ENCODE results near the gene OR5H2. TPM values are rescaled to one million over a fixed set of nuclear protein-coding genes. Genes with fewer than 3 reads are reported as not detected.
"Not testable (repeated sequence)": the region's sequence is repeated elsewhere in the genome, so short reads cannot be mapped to it uniquely, and the experiment has no call there.

The OR5H2 gene
- total RNA-seq, 1 experiment from 2014 or later: not detected

DNA sequence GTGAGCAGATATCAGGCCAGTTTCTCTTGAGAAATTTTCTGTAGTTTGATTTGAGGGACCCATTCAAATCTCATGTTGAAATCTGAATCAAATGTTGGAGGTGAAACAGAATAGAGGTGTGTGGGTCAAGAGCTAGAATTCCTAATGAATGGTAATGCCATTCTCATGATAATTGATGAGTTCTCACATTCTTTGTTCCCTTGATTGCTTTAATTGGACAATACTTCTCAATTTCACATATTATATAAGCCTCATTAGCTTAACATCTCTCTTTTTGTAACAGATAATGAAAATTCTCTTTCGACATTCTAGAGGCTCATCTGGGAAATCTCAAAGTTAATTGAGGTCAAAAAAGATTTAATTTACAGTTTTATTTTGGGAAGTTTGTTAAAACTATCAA, 40.1 kb upstream of the OR5H2 start:
- no TSS peak for BruUV-seq (replicated peaks)

DNA sequence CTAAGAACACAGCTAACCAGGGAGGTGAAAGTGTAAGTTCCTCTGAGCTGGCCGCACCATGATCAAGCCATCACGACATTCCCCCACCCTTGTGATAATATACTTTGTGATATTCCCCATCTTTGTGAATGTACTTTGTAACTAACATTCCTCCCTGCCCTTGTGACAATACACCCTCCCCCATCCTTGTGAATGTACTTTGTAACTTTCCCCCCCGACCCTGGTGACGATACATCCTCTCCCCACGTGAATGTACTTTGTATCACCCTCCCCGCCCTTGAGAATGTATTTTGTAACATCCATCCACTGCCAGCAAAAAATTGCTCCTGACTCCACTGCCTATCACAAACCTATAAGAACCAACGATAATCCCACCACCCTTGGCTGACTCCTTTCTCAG, 38.5 kb upstream of the OR5H2 start:
- Histone ChIP-seq H3K27ac (ENCODE audit: low read depth, low read length, poor library complexity, severe bottlenecking) (no peak overlapping the region), H3K27me3 (replicated peaks; ENCODE audit: insufficient read depth, low read depth, low read length, poor library complexity) (no peaks in the 10 kb centered on the region), H3K4me3 (ENCODE audit: low read depth, low read length, poor library complexity, severe bottlenecking) (no peak overlapping the region), H3K36me3 (ENCODE audit: insufficient read depth, low read length, poor library complexity, severe bottlenecking) (no peaks in the 10 kb centered on the region), H3K4me1 (ENCODE audit: insufficient read depth, low read length, poor library complexity, severe bottlenecking) (no peaks in the 10 kb centered on the region), H3K9me3 (ENCODE audit: low read depth, low read length, poor library complexity, severe bottlenecking) (no peaks in the 10 kb centered on the region)
- CTCF ChIA-PET: no interaction called here
- no peak for DNase-seq (ENCODE audit: low spot score)
- POLR2A ChIA-PET (ENCODE audit: low non-redundant PET): no interaction called here
- intact Hi-C loops (cut with micrococcal nuclease; ENCODE audit: unreplicated experiment): no loop called here
- TF ChIP-seq, protein P1, sequence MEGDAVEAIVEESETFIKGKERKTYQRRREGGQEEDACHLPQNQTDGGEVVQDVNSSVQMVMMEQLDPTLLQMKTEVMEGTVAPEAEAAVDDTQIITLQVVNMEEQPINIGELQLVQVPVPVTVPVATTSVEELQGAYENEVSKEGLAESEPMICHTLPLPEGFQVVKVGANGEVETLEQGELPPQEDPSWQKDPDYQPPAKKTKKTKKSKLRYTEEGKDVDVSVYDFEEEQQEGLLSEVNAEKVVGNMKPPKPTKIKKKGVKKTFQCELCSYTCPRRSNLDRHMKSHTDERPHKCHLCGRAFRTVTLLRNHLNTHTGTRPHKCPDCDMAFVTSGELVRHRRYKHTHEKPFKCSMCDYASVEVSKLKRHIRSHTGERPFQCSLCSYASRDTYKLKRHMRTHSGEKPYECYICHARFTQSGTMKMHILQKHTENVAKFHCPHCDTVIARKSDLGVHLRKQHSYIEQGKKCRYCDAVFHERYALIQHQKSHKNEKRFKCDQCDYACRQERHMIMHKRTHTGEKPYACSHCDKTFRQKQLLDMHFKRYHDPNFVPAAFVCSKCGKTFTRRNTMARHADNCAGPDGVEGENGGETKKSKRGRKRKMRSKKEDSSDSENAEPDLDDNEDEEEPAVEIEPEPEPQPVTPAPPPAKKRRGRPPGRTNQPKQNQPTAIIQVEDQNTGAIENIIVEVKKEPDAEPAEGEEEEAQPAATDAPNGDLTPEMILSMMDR (conservative IDR thresholded peaks at IDR 0.05; ENCODE audit: low read depth, low read length): no peak
- no peak for TF ChIP-seq EZH2 (IDR thresholded peaks at IDR 0.05; ENCODE audit: borderline replicate concordance, low read depth, low read length, poor library complexity, severe bottlenecking)
- BruUV-seq (replicated peaks): no TSS peak

More for the DNA sequence above, 40.1 kb upstream of the OR5H2 start:
- Histone ChIP-seq H3K36me3 (ENCODE audit: insufficient read depth, low read length, poor library complexity, severe bottlenecking) (no peaks in the 10 kb centered on the region), H3K4me3 (ENCODE audit: low read depth, low read length, poor library complexity, severe bottlenecking) (no peak overlapping the region), H3K27ac (ENCODE audit: low read depth, low read length, poor library complexity, severe bottlenecking) (no peak overlapping the region), H3K4me1 (ENCODE audit: insufficient read depth, low read length, poor library complexity, severe bottlenecking) (no peaks in the 10 kb centered on the region), H3K27me3 (replicated peaks; ENCODE audit: insufficient read depth, low read depth, low read length, poor library complexity) (no peaks in the 10 kb centered on the region), H3K9me3 (ENCODE audit: low read depth, low read length, poor library complexity, severe bottlenecking) (no peaks in the 10 kb centered on the region)
- intact Hi-C loops (cut with micrococcal nuclease; ENCODE audit: unreplicated experiment): no loop called here
- TF ChIP-seq, protein P1 (conservative IDR thresholded peaks at IDR 0.05; ENCODE audit: low read depth, low read length): no peak
- no peak for TF ChIP-seq EZH2 (IDR thresholded peaks at IDR 0.05; ENCODE audit: borderline replicate concordance, low read depth, low read length, poor library complexity, severe bottlenecking)
- DNase-seq (ENCODE audit: low spot score): no peak
- ChIA-PET CTCF (no interaction called here), POLR2A (ENCODE audit: low non-redundant PET) (no interaction called here)

DNA sequence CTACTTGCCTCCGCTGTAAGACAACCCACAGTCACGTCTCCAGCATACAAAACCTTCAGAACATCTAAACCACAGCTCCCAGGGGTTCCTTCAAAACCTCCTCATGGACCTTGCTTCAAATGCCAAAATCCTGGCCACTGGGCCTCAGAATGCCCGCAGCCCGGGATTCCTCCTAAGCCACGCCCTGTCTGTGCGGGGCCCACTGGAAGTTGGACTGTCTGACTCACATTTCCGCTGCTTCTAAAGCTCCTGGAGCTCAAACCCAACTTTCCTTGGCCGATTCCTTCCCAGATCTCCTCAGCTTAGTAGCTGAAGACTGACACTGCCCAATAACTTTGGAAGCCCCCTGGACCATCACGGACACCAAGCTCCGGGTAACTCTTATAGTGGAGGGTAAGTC, 36.2 kb upstream of the OR5H2 start:
- H3K27ac ChIP-seq (ENCODE audit: low read depth, low read length, poor library complexity, severe bottlenecking): no peak overlapping the region

DNA sequence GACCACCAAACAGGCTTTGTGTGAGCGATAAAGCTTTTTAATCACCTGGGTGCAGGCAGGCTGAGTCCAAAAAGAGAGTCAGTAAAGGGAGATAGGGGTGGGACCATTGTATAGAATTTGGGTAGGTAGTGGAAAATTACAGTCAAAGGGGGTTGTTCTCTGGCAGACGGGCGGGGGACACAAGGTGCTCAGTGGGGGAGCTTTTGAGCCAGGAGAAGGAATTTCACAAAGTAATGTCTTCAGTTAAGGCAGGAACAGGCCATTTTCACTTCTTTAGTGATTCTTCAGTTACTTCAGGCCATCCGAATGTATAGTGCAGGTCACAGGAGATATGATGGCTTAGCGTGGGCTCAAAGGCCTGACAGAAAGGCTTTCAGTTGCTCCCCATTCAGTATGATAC, 26.3 kb upstream of the OR5H2 start:
- H3K27me3 ChIP-seq (replicated peaks; ENCODE audit: insufficient read depth, low read depth, low read length, poor library complexity); H3K9me3 ChIP-seq (ENCODE audit: low read depth, low read length, poor library complexity, severe bottlenecking); CTCF ChIA-PET; intact Hi-C loops (cut with micrococcal nuclease; ENCODE audit: unreplicated experiment); POLR2A ChIA-PET (ENCODE audit: low non-redundant PET); H3K4me1 ChIP-seq (ENCODE audit: insufficient read depth, low read length, poor library complexity, severe bottlenecking); H3K36me3 ChIP-seq (ENCODE audit: insufficient read depth, low read length, poor library complexity, severe bottlenecking); H3K4me3 ChIP-seq (ENCODE audit: low read depth, low read length, poor library complexity, severe bottlenecking); DNase-seq (ENCODE audit: low spot score); H3K27ac ChIP-seq (ENCODE audit: low read depth, low read length, poor library complexity, severe bottlenecking); BruUV-seq (replicated peaks): not testable (repeated sequence)

More for the DNA sequence above, 36.2 kb upstream of the OR5H2 start:
- no peak for TF ChIP-seq EZH2 (IDR thresholded peaks at IDR 0.05; ENCODE audit: borderline replicate concordance, low read depth, low read length, poor library complexity, severe bottlenecking)
- TF ChIP-seq, protein P1 (conservative IDR thresholded peaks at IDR 0.05; ENCODE audit: low read depth, low read length): no peak
- intact Hi-C loops (cut with micrococcal nuclease; ENCODE audit: unreplicated experiment): no loop called here
- POLR2A ChIA-PET (ENCODE audit: low non-redundant PET): no interaction called here
- Histone ChIP-seq H3K4me1 (ENCODE audit: insufficient read depth, low read length, poor library complexity, severe bottlenecking) (no peaks in the 10 kb centered on the region), H3K27me3 (replicated peaks; ENCODE audit: insufficient read depth, low read depth, low read length, poor library complexity) (no peaks in the 10 kb centered on the region), H3K4me3 (ENCODE audit: low read depth, low read length, poor library complexity, severe bottlenecking) (no peak overlapping the region), H3K9me3 (ENCODE audit: low read depth, low read length, poor library complexity, severe bottlenecking) (no peaks in the 10 kb centered on the region), H3K36me3 (ENCODE audit: insufficient read depth, low read length, poor library complexity, severe bottlenecking) (no peaks in the 10 kb centered on the region)
- DNase-seq (ENCODE audit: low spot score): no peak
- BruUV-seq (replicated peaks): no TSS peak
- CTCF ChIA-PET: no interaction called here
